HG02642 (cell line): Measurements from ENCODE around the gene GALNT9.
"Not testable (repeated sequence)": the region's sequence is repeated elsewhere in the genome, so short reads cannot be mapped to it uniquely, and the experiment has no call there.

Experiments
- ATAC-seq: cut with Tn5 transposase; IDR thresholded peaks from one replicate; pipeline ENCODE4 v1.9.1; 2021; ENCODE audit warnings: mild to moderate bottlenecking; ENCODE audit not compliant: unreplicated experiment, poor library complexity

The GALNT9 gene

DNA sequence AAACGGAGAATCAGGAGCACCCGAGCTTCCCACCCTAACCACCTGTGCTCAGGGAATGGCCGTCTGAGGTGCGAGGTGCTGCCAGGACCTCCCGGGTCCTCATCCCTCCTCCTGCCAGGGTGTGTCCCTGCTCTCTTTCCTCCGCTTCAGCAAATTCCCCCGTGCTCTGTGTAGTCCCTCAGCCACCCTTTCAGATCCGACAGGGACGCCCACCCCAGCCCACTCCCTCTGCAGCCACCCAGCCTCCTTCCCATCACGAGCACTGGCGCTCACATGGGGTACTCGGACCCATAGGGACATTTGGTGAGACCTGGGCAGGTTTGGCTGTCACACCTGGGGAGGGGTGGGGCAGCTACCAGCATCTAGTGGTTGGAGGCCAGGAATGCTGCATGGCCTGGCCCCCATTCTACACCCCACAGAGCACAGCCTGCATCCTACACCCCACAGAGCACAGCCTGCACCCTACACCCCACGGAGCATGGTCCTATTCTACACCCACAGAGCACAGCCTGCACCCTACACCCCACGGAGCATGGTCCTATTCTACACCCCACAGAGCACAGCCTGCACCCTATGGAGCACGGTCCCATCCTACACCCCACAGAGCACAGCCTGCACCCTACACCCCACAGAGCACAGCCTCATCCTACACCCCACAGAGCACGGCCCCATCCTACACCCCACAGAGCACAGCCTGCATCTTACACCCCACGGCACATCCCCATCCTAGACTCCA lies 12.7 kb downstream of the GALNT9 start:
- no peak for ATAC-seq

DNA sequence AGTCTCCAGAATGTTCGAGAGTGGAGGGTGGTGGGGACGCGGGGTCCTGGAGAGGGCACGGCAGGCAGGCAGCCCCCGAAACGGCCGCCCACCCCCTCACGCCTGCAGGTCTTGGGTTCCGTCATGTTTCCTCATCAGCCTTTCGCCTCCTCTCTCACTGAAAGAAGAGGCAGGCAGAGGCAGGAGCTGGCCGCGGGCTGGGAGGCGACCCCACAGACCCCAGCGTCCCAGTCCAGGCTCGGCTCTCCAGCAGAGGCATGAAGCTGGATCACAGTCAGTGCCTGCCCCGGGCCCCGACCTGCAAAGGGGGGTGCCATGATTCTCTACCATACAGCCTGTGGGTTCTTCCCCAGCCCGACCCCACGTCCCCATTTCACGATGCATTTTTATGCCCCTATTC lies 13.4 kb downstream of the GALNT9 start:
- no peak for ATAC-seq

DNA sequence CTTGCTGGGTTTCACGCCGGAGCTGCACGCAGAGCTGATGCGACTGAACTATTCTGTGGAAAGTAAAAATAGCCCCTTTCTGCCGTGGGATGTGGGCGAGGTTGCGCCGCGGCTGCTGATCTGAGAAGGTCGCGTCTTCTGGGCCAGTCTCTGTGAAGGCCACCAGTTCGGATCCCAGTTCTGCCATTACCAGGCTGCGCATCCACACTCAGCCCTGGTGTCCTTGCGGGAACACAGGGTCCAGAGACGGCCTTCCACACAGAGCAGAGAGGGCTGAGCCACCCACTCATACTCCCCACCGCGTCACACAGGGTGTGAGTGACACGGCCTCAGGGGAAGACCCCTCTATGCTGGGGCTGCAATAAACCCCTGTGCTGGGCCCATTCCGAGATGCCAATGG lies 13.9 kb downstream of the GALNT9 start:
- no peak for ATAC-seq

DNA sequence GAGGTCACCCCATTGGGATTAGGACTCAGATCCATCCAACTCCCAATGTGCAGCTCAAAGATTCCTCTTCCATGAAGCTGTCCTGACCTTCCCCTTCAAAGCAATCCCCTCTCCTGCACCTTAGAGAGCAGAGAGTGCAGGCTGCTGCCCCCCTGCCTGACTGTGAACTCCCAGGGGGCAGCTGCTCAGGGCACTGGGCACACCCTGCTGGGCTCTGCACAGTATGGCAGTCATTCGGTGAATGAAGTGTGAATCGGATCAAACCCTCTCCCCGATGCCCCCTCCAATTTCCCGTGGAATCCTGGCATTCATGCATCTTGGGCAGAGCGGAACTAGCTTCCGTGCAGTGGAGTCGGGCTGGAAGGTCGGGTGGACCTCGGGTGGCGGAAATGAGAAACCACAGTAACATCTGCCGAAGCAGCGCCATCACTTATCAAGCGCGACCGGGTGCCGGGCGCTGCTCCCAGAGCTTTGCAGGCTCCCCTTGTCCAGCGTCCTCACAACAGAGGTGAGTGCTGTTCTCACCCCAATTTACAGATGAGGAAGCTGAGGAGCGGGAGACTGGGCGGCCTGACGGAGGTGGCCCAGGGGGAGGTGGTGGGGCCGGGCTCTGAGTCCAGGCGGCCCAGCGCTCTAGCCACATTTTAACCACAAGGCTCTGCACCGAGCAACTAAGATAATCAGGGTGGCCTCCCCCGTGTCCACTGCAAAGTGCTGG lies 14.7 kb downstream of the GALNT9 start:
- ATAC-seq: no peak

DNA sequence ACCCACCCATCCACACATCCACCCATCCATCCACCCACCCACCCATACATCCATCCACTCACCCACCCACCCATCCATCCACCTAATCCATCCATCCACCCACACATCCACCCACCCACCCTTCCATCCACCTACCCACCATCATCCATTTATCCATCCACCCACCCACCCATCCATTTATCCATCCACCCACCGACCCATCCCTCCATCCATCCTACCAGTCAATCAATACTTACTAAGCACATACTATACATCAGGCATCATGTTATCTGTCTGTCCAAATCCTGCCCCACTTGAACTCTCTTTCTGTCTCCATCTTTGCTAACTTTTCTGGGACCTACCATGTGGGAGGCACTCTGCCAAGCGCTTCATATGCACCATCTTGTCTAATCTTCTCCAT lies 15.4 kb downstream of the GALNT9 start:
- ATAC-seq: no peak

DNA sequence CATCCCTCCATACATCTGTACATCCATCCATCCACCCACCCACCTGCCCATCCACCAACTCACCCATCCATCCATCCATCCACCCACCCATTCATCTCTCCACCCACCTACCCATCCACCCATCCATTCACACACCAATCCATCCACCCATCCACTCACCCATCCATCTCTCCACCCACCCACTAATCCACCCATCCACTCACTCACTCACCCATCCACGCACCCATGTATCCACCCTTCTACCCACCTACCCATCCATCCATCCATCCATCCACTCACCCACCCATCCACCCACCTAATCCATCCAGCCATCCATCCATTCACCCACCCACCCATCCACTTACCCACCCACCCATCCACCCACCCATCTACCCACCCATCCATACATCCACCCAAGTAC lies 16.2 kb downstream of the GALNT9 start:
- ATAC-seq: no peak

DNA sequence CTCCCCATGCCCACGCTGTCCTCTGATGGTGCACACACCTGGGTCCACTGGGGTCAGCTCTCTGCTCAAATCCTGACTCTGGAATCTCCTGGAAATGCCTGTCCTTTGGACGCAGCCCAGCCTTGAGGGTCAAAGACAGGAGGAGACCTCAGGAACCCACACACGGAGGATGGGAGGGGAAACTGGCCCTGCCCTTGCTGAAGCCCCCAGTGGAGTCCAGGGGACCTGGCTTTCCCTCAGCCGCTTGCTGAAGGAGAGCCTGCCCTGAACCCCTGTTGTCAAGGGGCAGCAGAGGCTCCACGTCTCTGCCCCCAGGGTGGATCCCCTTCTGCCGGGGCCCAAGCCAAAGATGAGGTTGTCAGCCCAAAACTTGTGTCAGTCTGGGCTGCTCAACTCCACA lies 16.9 kb downstream of the GALNT9 start:
- ATAC-seq: no peak

DNA sequence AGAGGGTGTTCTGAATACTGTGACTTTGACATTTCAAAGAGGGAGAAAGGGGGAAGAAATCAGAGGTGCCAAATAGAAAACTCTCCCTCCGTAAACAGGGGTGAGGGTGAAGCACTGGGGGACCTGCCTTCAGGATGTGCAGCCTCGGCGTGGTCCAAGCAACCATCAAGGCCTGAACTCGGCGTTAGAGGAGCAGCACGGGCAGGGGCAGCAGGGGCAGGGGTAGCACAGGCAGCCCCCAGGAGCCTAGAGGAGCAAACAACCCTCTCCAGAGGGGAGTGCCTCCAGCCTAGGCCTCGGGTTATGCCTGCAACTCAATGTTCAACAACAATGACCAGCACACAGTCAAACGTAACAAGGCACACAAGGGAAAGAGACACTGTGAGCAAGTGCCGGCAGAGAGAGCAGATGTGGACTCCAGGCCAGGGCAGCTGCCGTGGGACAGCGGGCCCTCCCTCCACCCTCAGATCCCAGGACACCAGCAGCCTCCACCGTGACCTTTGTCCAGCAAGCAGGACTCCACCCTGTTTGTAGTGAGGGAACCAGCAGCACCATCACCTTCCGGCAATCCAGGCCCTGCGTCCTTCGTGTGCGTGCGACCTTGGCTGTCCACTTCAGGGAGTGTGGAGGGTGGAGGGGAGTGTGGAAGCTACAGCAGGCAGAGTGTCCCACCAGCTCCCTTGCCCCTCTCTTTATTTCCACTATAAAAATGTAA lies 18.0 kb downstream of the GALNT9 start:
- ATAC-seq: no peak

DNA sequence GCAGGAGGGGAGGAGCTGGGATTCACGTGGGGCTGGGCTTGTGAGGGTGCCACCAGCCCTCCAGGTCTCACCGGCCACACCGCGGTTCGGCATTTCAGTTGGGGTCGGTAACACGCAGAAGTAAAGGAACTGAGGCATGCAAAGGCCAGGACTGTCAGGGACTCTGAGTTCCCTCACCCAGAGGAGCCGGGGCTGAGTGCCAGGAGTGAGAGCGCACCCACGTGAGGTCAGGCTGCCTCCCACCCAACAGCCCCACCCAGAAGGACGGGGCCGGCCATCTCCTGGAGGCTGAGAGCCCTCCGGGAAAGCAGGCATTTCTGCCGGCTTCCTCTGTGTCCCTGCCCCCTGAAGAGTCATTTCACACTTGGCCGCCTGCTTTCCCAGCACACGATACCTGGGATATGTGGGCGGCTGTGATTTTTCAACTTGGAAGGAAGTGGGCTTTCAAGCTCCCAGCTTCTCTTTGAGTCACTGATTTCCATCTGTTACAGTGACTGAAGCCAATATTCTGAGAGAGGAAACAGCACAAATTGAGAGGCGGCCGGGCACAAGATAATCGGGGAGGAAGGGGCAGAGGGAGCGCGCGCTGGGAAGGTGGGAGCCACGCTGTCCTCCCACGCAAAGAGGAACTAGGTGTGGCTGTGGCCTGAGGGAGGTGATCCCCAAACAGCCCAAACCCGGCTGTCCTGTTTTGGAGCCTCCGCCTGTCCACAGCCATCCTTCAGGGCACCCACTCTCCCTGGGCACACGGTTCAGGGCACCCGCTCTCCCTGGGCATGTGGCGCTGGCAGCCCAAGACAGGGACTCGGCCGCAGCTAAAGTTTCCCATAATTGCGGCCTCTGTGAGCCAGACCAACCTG lies 19.0 kb downstream of the GALNT9 start:
- ATAC-seq: no peak

DNA sequence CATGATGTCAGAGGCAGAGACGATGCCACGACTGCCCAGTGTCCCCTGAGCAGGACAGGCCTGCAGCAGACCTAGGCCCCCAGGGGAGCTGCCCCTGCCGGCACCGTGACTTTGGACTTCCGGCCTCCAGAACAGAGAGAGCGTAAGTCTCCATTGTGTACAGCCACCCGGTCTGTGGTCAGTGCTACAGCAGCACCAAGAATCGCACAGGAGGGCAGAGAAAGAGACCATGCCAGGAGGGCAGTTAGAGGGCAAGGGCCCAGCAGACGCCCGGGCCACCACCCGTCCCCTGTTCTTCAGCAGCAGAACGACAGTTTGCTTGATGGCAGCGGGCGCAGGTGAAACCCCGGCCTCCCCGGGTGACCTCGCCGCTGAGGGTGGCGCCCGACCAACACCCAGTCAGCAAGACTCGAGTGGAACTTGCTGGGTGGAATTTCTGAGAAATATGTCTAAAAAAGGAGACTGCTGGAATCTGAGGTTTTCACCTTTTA lies 19.7 kb downstream of the GALNT9 start:
- ATAC-seq: no peak

DNA sequence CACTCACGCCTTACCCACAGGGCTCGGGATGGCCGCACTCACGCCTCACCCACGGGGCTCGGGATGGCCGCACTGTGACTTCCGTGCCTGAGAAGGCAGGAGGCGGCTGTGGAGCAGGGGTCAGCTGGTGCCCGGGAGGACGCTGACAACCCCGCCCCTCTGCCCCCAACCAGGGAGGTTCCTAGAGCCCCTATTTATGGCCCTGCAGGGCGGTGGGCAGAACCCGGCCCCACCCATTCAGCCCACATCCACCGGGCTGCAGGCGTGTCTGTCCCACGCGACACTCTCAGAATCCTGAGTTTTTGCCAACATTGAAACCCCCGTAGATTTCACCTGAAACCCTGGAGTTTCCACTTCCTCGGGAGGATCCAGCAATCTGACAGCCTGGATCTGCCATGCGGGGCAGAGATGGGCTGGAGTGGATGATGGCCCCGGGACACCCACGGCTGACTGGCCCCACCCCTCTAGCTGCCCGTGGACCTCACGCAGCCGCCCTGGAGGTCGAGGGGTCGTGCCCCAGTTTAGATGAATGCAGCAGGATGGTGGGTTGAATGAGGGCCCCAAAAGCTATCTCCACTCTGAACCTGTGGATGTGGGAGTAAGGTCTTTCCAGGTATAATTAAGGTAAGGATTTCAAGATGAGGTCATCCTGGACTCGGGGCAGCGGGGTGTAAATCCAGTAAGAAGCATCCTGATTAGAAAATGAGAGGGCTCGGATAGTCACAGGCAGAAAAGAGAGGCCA lies 20.4 kb downstream of the GALNT9 start:
- ATAC-seq: no peak

DNA sequence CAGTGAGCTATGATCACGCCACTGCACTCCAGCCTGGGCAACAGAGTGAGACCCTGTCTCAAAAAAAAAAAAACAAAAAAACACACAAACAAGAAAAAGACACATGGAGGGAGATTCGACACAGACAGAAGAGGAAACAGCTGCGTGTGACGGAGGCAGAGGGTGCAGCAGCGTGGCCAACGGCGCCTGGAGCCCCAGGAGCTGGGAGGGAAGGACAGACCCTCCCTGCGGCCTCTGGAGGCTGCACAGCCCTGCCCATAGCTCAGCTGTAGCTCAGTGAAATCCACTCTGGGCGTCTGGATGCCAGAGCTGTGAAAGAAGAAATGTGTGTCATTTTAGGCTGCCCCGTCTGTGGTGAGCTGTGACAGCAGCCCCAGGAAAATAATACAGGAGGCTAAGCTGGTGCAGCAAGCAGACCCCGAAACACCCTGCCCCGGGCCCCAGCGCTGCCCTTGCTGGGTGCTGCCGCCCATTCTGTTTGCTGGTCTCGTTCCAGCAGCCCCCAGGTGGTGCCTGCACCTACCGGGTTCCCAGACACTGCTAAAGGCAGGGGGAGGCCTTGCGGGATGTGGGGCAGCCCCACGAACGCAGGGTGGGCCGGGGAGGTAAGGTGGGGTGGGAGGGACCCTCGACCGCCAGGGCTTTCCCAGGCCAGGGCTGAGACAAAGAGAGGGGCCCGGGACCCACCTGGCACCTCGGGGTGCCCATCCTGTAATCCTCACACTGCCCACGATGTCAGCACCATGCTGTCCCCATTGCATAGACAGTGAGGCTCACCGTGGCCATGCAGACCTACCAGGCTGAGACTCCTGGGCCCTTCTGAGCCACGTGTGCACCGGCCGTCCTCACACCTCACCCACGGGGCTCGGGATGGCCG lies 21.2 kb downstream of the GALNT9 start:
- ATAC-seq: no peak

DNA sequence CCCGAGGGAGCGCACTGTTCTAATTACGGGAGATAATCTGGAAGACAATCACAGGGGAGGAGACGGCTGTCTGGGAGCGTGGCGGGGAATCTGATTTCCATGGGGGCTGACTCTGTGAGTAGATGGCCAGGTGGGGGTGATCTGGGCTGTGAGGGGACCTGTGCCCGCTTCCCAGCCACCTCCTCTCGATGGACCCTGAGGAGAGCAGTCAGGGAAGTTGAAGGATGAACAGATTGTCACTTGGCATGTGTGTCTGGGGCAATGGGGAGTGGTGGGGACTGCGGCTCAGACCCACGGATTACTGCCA lies 22.6 kb downstream of the GALNT9 start:
- no peak for ATAC-seq

DNA sequence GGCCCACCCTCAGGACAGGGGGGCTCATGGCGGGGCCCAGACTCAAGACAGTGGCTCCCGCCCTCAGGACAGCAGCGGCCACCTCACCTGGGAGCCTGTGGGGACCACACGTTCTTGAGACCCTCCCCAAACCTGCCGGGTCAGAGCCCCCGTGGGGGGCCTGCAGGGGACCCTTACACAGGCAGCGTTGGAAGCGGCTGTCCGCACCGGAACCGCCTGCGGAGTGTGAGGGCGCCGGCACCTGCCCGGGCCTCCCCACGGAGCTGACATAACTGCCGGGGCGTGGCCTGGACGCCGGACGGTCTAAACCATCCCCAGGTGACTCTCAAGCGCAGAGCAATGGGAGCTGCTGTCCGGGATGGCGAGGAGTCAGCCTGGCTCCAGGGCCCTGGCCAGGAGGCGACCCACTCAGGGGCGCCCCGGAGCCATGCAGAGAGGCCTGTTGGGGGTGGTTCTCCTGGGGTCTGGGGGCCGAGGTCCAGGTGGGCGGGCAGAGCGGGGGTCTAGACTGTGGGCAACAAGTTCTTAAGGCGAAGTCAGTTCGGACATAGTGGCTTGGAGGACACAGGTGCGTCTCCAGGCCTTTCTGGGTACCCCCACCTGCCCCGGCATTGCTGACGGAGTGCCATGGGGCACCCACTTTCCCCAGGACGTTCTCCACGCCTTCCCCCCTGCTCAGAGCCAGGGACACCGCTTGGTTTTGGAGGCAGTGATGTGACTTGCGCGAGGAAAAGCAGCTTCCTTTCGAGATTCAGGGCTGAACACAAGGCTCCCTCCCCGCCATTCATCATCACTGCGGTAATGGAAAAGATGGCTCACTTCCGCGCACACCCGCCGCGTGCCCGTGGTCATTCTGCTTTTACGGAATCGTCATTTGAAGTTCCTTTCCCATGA lies 23.2 kb downstream of the GALNT9 start:
- no peak for ATAC-seq

DNA sequence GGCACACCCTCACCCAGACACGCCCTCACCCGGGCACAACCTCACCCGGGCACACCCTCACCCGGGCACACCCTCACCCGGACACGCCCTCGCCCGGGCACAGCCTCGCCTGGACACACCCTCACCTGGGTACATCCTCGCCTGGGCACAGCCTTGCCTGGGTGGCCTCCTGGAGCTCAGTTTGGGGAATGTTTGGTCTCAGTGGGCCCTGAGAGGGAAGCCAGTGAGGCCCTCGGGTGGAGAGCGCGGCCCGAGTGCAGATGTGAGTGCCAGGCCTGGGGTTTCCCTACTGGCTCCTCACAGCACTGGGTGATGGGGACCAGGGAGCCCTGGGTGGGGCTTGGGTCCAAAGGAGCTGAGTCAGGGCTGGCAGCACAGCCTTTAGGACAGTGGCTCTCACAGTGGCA lies 23.8 kb downstream of the GALNT9 start:
- no peak for ATAC-seq

DNA sequence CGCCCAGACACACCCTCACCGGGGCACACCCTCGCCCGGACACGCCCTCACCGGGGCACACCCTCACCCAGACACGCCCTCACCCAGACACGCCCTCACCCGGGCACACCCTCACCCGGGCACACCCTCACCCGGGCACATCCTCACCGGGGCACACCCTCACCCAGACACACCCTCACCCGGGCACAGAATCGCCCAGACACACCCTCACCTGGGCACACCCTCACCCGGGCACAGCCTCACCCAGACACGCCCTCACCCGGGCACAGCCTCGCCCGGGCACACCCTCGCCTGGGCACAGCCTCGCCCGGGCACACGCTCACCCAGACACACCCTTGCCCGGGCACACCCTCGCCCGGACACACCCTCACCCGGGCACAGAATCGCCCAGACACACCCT lies 24.5 kb downstream of the GALNT9 start:
- ATAC-seq: not testable (repeated sequence)

DNA sequence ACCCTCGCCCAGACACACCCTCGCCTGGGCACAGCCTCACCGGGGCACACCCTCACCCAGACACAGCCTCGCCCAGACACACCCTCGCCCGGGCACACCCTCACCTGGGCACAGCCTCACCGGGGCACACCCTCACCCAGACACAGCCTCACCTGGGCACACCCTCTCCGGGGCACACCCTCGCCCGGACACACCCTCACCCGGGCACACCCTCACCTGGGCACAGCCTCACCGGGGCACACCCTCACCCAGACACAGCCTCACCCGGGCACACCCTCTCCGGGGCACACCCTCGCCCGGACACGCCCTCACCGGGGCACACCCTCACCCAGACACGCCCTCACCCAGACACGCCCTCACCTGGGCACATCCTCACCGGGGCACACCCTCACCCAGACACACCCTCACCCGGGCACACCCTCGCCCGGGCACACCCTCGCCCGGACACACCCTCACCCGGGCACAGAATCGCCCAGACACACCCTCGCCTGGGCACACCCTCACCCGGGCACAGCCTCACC lies 25.5 kb downstream of the GALNT9 start:
- ATAC-seq: not testable (repeated sequence)
